A549 (cell line): ENCODE results near the gene CAMSAP1. TPM values are rescaled to one million over a fixed set of nuclear protein-coding genes. Genes with fewer than 3 reads are reported as not detected.
A peak's percentile ranks its signal among the peaks of the same experiment; 100 is the strongest.

Experiments
- ATAC-seq, 2 experiments: fragments of 200-7000 bp in 1 of 2; fragments of >200 bp in 1 of 2; cut with Nextera tagmentation in 1 of 2; cut with Tn5 transposase in 1 of 2; 3 replicates each; pipeline versions ENCODE4 v1.8.0 to v1.9.1; 2018 to 2020; ENCODE audit warnings: mild to moderate bottlenecking in 1 of 2, moderate library complexity in 1 of 2
- CTCF ChIA-PET: fragments of 300-600 bp; sonication (Branson Sonifier 250); formaldehyde crosslinking; extraction: SDS; loops from one replicate; lab custom pipeline; 2021; ENCODE audit warnings: antibody characterized with exemption, inconsistent platforms; lab: Yijun Ruan, JAX
- POLR2A ChIA-PET: fragments of 350-600 bp; formaldehyde crosslinking; extraction: SDS; loops from one replicate; lab custom pipeline; 2021; ENCODE audit warnings: antibody characterized with exemption, inconsistent platforms; lab: Yijun Ruan, JAX
- DNase-seq, 2 experiments: peaks; one replicate each; pipeline versions ENCODE4 v3.0.0 to v3.0.0-alpha.2; 2011 to 2016; ENCODE audit warnings: low read depth in 1 of 2, low spot score in 1 of 2
- FAIRE-seq: peaks from 2 replicates; lab custom pipeline; 2011; peaks lifted over from hg19 to GRCh38; lab: Jason Lieb, UNC
- H3K27ac ChIP-seq, 2 experiments: fragments of >200 bp; sonication (Bioruptor Twin); formaldehyde crosslinking; 3 replicates each; pipeline ENCODE4 v1.5.1; 2016 to 2017
- H3K4me1 ChIP-seq: fragments of >200 bp; sonication (Bioruptor Twin); formaldehyde crosslinking; 3 replicates; pipeline ENCODE4 v1.6.1; 2016
- H3K4me2 ChIP-seq: fragments of >200 bp; sonication (Bioruptor Twin); formaldehyde crosslinking; 3 replicates; pipeline ENCODE4 v1.6.1; 2016
- H3K4me3 ChIP-seq: fragments of >200 bp; sonication (Bioruptor Twin); formaldehyde crosslinking; 3 replicates; pipeline ENCODE4 v1.5.1; 2016
- H3K9me3 ChIP-seq: fragments of >200 bp; sonication (Bioruptor Twin); formaldehyde crosslinking; 3 replicates; pipeline ENCODE4 v1.6.1; 2016
- ATOH8 ChIP-seq: fragments of 250-450 bp; sonication (Bioruptor Pico); IDR thresholded peaks from 2 replicates; pipeline ENCODE4 v1.5.0; 2020; ENCODE audit warnings: low read depth, mild to moderate bottlenecking, moderate library complexity
- BCL3 ChIP-seq: fragments of >200 bp; sonication (Bioruptor Twin); formaldehyde crosslinking; IDR thresholded peaks from 3 replicates; pipeline ENCODE4 v1.6.1; 2016
- BHLHE40 ChIP-seq: IDR thresholded peaks from 2 replicates; pipeline ENCODE4 v1.6.1; 2012; ENCODE audit warnings: low read depth, low read length, inconsistent platforms
- CEBPB ChIP-seq, 2 experiments: fragments of >200 bp in 1 of 2; sonication (Bioruptor Twin) in 1 of 2; formaldehyde crosslinking in 1 of 2; IDR thresholded peaks; 2 replicates each; pipeline ENCODE4 v1.6.1; 2012 to 2016
- E2F6 ChIP-seq: IDR thresholded peaks from 2 replicates; pipeline ENCODE4 v1.6.1; 2012; ENCODE audit warnings: low read depth, borderline replicate concordance
- EHF ChIP-seq: fragments of 250-450 bp; sonication (Bioruptor Pico); IDR thresholded peaks from 2 replicates; pipeline ENCODE4 v1.5.0; 2020; ENCODE audit warnings: mild to moderate bottlenecking
- EP300 ChIP-seq, 2 experiments: fragments of >200 bp; sonication (Bioruptor Twin); formaldehyde crosslinking; IDR thresholded peaks; 2 replicates in 1 of 2; 3 replicates in 1 of 2; pipeline ENCODE4 v1.6.1; 2016 to 2017
- FOXS1 ChIP-seq: fragments of 250-450 bp; sonication (Bioruptor Pico); IDR thresholded peaks from 2 replicates; pipeline ENCODE4 v1.5.0; 2020; ENCODE audit warnings: mild to moderate bottlenecking, moderate library complexity
- GATA3 ChIP-seq: IDR thresholded peaks from 2 replicates; pipeline ENCODE4 v1.6.1; 2012; ENCODE audit warnings: borderline replicate concordance
- HES2 ChIP-seq: fragments of >200 bp; sonication (Bioruptor Twin); formaldehyde crosslinking; IDR thresholded peaks from 2 replicates; pipeline ENCODE4 v1.6.1; 2016
- HOXA7 ChIP-seq: fragments of 250-450 bp; sonication (Bioruptor Pico); IDR thresholded peaks from 2 replicates; pipeline ENCODE4 v1.5.0; 2020; ENCODE audit warnings: mild to moderate bottlenecking, moderate library complexity
- HOXB5 ChIP-seq: fragments of 250-450 bp; sonication (Bioruptor Pico); IDR thresholded peaks from 2 replicates; pipeline ENCODE4 v1.5.0; 2020; ENCODE audit warnings: mild to moderate bottlenecking, moderate library complexity
- JUN ChIP-seq, 2 experiments: fragments of >200 bp; sonication (Bioruptor Twin); formaldehyde crosslinking; IDR thresholded peaks; 2 replicates in 1 of 2; 3 replicates in 1 of 2; pipeline ENCODE4 v1.6.1; 2016 to 2017
- KDM5A ChIP-seq: fragments of 200-600 bp; sonication (generic); IDR thresholded peaks from 2 replicates; pipeline ENCODE4 v1.6.1; 2016; ENCODE audit warnings: antibody characterized with exemption, mild to moderate bottlenecking
- MAFK ChIP-seq: fragments of 450-650 bp; IDR thresholded peaks from 2 replicates; pipeline ENCODE4 v1.6.1; 2014; ENCODE audit not compliant: partially characterized antibody
- MAZ ChIP-seq: fragments of 150-350 bp; IDR thresholded peaks from 2 replicates; pipeline ENCODE4 v1.6.1; 2014; ENCODE audit warnings: antibody characterized with exemption, low read depth, low read length, borderline replicate concordance
- MYC ChIP-seq: IDR thresholded peaks from 2 replicates; pipeline ENCODE4 v1.6.1; 2012; ENCODE audit warnings: mild to moderate bottlenecking, inconsistent platforms, low read length, improper control_type of control experiment, borderline replicate concordance
- NPAS2 ChIP-seq: fragments of 250-450 bp; sonication (Bioruptor Pico); IDR thresholded peaks from 2 replicates; pipeline ENCODE4 v1.8.0; 2022; ENCODE audit warnings: mild to moderate bottlenecking, moderate library complexity, borderline replicate concordance
- NR3C1 ChIP-seq: fragments of >200 bp; sonication (Bioruptor Twin); formaldehyde crosslinking; IDR thresholded peaks from 3 replicates; pipeline ENCODE4 v1.6.1; 2017
- POLR2AphosphoS2 ChIP-seq: conservative IDR thresholded peaks from 2 replicates; pipeline ENCODE4 v1.6.1; 2012; ENCODE audit warnings: low read length, improper control_type of control experiment, inconsistent platforms
- RAD21 ChIP-seq, 2 experiments: fragments of >200 bp in 1 of 2; sonication (Bioruptor Twin) in 1 of 2; formaldehyde crosslinking in 1 of 2; IDR thresholded peaks in 1 of 2; conservative IDR thresholded peaks in 1 of 2; 2 replicates in 1 of 2; 3 replicates in 1 of 2; pipeline ENCODE4 v1.6.1; 2012 to 2018; ENCODE audit warnings: inconsistent platforms in 1 of 2
- RCOR1 ChIP-seq: fragments of 150-350 bp; IDR thresholded peaks from 2 replicates; pipeline ENCODE4 v1.6.1; 2014; ENCODE audit warnings: antibody characterized with exemption, low read length, low read depth
- TFCP2L1 ChIP-seq: fragments of 250-450 bp; sonication (Bioruptor Pico); IDR thresholded peaks from 2 replicates; pipeline ENCODE4 v1.5.0; 2021; ENCODE audit warnings: mild to moderate bottlenecking
- USF2 ChIP-seq: fragments of 450-650 bp; IDR thresholded peaks from 2 replicates; pipeline ENCODE4 v1.6.1; 2014; ENCODE audit warnings: antibody characterized with exemption
- ZFP36 ChIP-seq: fragments of 450-650 bp; IDR thresholded peaks from 2 replicates; pipeline ENCODE4 v1.6.1; 2014; ENCODE audit warnings: borderline replicate concordance; ENCODE audit not compliant: partially characterized antibody
- ZSCAN20 ChIP-seq: fragments of 250-450 bp; sonication (Bioruptor Pico); IDR thresholded peaks from 2 replicates; pipeline ENCODE4 v1.8.0; 2022; ENCODE audit warnings: mild to moderate bottlenecking, moderate library complexity
- WGBS: methylation state at CpG from one replicate; pipeline ENCODE4 v1.1.6; 2017; ENCODE audit errors: missing lambda C conversion rate; 5-methylcytosine and 5-hydroxymethylcytosine counted together
- polyA plus RNA-seq, 4 experiments: library from polyadenylated mRNA; depleted of rRNA in 3 of 4; stranded (reverse); fragments of >200 nt; fragmentation: RNase III in 1 of 4; extraction: RNeasy Plus Mini Kit Qiagen cat#74134 plus additional on column Dnase treatment in 1 of 4; gene quantifications; 2 replicates in 3 of 4; 3 replicates in 1 of 4; pipeline ENCODE4 v1.2.3, GENCODE V29; 2011 to 2017

The CAMSAP1 gene
- polyA plus RNA-seq, 2 of the 4 experiments (the other 2 are of a cell fraction), result 8.6 to 15.0 TPM

GRCh38 chr9:135835131-135835530 is 72.2 kb downstream of the CAMSAP1 start:
- Histone ChIP-seq H3K4me2 (no peak overlapping the region), H3K4me1 (no peaks in the 10 kb centered on the region), H3K27ac (no peak overlapping the region), H3K9me3 (no peaks in the 10 kb centered on the region), H3K4me3 (no peak overlapping the region)
- no peak for FAIRE-seq
- DNase-seq, result no peak
- ChIA-PET CTCF (no interaction called here), POLR2A (no interaction called here)
- no peak for TF ChIP-seq MAZ
- no peak for TF ChIP-seq JUN (IDR thresholded peaks at IDR 0.05)
- no peak for TF ChIP-seq KDM5A
- TF ChIP-seq GATA3, result no peak
- TF ChIP-seq NR3C1, result no peak
- no peak for TF ChIP-seq NPAS2 (CRISPR knock-in tag)
- TF ChIP-seq HOXA7, result no peak
- no peak for TF ChIP-seq MYC
- no peak for TF ChIP-seq RAD21 (conservative IDR thresholded peaks at IDR 0.05 in 1 of 2, IDR thresholded peaks at IDR 0.05 in 1 of 2)
- TF ChIP-seq POLR2AphosphoS2, result no peak
- no peak for TF ChIP-seq CEBPB (IDR thresholded peaks at IDR 0.05)
- no peak for TF ChIP-seq EP300 (IDR thresholded peaks at IDR 0.05)
- 84% methylated on average over 7 of the region's 10 CpGs for WGBS
- 0 out of 6 replicates have a peak, but pooled peaks of 1 of the 2 experiments have one; percentile 30 for ATAC-seq

- no peak overlapping the region for H3K4me2 ChIP-seq
- no peaks in the 10 kb centered on the region; the same call in 2 of the 3 replicates for H3K9me3 ChIP-seq
- ChIA-PET POLR2A (no interaction called here), CTCF (no interaction called here)
- ATAC-seq, result no peak
- 89% methylated on average over 3 of the region's 3 CpGs for WGBS
- TF ChIP-seq RCOR1 (no peak), ZSCAN20 (CRISPR knock-in tag) (no peak), HOXB5 (CRISPR knock-in tag) (no peak), MAFK (no peak), TFCP2L1 (CRISPR knock-in tag) (no peak), ATOH8 (CRISPR knock-in tag) (no peak), BHLHE40 (no peak), USF2 (no peak), BCL3 (no peak)
- H3K4me1 ChIP-seq, result no peaks in the 10 kb centered on the region
- no peak overlapping the region for H3K4me3 ChIP-seq
- FAIRE-seq, result no peak
- no peak overlapping the region for H3K27ac ChIP-seq
- no peak for DNase-seq
Measured at GRCh38 chr9:135833864-135834263, 73.5 kb downstream of the CAMSAP1 start.

- no peaks in the 10 kb centered on the region for H3K4me1 ChIP-seq
- no peak overlapping the region for H3K4me3 ChIP-seq
- FAIRE-seq (no peak), DNase-seq (no peak), ATAC-seq (no peak)
- TF ChIP-seq FOXS1 (CRISPR knock-in tag) (no peak), E2F6 (no peak), EHF (CRISPR knock-in tag) (no peak), ZFP36 (no peak), HES2 (no peak), POLR2AphosphoS2 (no peak)
- whole genome bisulfite sequencing, result 92% methylated on average over 1 of the region's 1 CpG
- POLR2A ChIA-PET, result no interaction called here
- CTCF ChIA-PET, result interaction anchor here (1.4 kb wide), 1 partner anchor 33 kb away, joined by 4 read pairs; no protein-coding TSS in a partner anchor
- no peaks in the 10 kb centered on the region; the same call in 2 of the 3 replicates for H3K9me3 ChIP-seq
- H3K27ac ChIP-seq, result no peak overlapping the region
- H3K4me2 ChIP-seq, result no peak overlapping the region
Measured at GRCh38 chr9:135830496-135830895, 76.8 kb downstream of the CAMSAP1 start.
